Measurements from ENCODE around the gene GTSF1L. TPM values are rescaled to one million over a fixed set of nuclear protein-coding genes. Genes with fewer than 3 reads are reported as not detected.

GTSF1L gene
- total and polyA plus RNA-seq, 2 of the 4 experiments (the other 2 are of a cell fraction), result not detected

GRCh38 chr20:43746344-43747137, 19.7 kb upstream of the GTSF1L start:
- no peak overlapping the region for H3K4me2 ChIP-seq (ENCODE audit: low read depth, low read length)
- H3K27ac ChIP-seq (ENCODE audit: insufficient read depth, low read length), result no peak overlapping the region
- intact Hi-C loops (cut with micrococcal nuclease) (loop anchor here (5.0 kb wide), 1 partner anchor 209 kb away; no protein-coding TSS in a partner anchor), dilution Hi-C loops (cut with HindIII; ENCODE audit: low sequenced_read_pairs, unreplicated experiment) (no loop called here), in situ Hi-C loops (cut with MboI; ENCODE audit: low sequenced_read_pairs) (no loop called here)
- no peak overlapping the region for H3K9ac ChIP-seq (ENCODE audit: low read depth, low read length)
- peak overlapping the region; percentile 63 for H2AFZ ChIP-seq (replicated peaks; ENCODE audit: low read length, poor library complexity)
- ATAC-seq (ENCODE audit: low read depth), result no peak
- H3K36me3 ChIP-seq (ENCODE audit: control insufficient read depth, insufficient read depth, low read length), result no peaks in the 10 kb centered on the region
- ChIA-PET POLR2A (ENCODE audit: unreplicated experiment) (no interaction called here), CTCF (no interaction called here)
- no peaks in the 10 kb centered on the region for H4K20me1 ChIP-seq (ENCODE audit: insufficient read depth, low read length)
- peaks cover 4% of the 10 kb centered on the region for H3K4me1 ChIP-seq (ENCODE audit: control insufficient read depth, insufficient read depth, low read length)
- no peak overlapping the region for H2AK9ac ChIP-seq (replicated peaks; ENCODE audit: low read depth, low read length, poor library complexity)
- DNase-seq, result no peak
- H3K4me3 ChIP-seq (ENCODE audit: insufficient read depth, low read depth, low read length), result no peak overlapping the region
- no peaks in the 10 kb centered on the region; the same call in 1 of the 2 replicates for H3K27me3 ChIP-seq (ENCODE audit: control insufficient read depth, insufficient read depth, low read length)
- H3K56ac ChIP-seq (ENCODE audit: extremely low read depth, insufficient read depth, low read length), result no peak overlapping the region
- no peak overlapping the region for H3K4ac ChIP-seq (ENCODE audit: low read depth, low read length)
- BruUV-seq (replicated peaks), result no TSS peak
- no peak overlapping the region for H4K91ac ChIP-seq (ENCODE audit: insufficient read depth, low read depth, low read length)
- H3K23ac ChIP-seq (ENCODE audit: low read depth, low read length), result no peak overlapping the region
- no peak overlapping the region for H2BK120ac ChIP-seq (ENCODE audit: low read depth, low read length)
- no peak overlapping the region for H2AK5ac ChIP-seq (ENCODE audit: low read depth, low read length)
- no peak overlapping the region; the same call in 1 of the 2 replicates for H2BK20ac ChIP-seq (ENCODE audit: low read depth, low read length)
- H3K79me1 ChIP-seq (ENCODE audit: low read depth in 1 of 2, low read length in 2 of 2), result no peaks in the 10 kb centered on the region
- H2BK15ac ChIP-seq (ENCODE audit: low read depth, low read length), result no peak overlapping the region
- peaks cover 7% of the 10 kb centered on the region for H3K9me1 ChIP-seq (ENCODE audit: insufficient read depth, low read length)
- no peak overlapping the region for H3K14ac ChIP-seq (replicated peaks; ENCODE audit: low read depth, low read length)
- no peak overlapping the region for H3K18ac ChIP-seq (ENCODE audit: low read depth, low read length)
- WGBS, 2 experiments (ENCODE audit: extremely low coverage in 2 of 2, insufficient read length in 1 of 2), result 63% methylated on average over 2 of the region's 12 CpGs; no CpG with 5 or more reads in 1 of the 2 experiments
- H2BK5ac ChIP-seq (ENCODE audit: low read depth, low read length, poor library complexity, severe bottlenecking), result no peak overlapping the region
- H4K5ac ChIP-seq (ENCODE audit: low read depth, low read length), result no peak overlapping the region
- H4K8ac ChIP-seq (ENCODE audit: low read depth in 2 of 2, low read length in 2 of 2), result no peak overlapping the region
- no peaks in the 10 kb centered on the region for H3K9me3 ChIP-seq (ENCODE audit: control insufficient read depth, insufficient read depth, low read length)
- TF ChIP-seq MXI1 (IDR thresholded peaks at IDR 0.05; ENCODE audit: borderline replicate concordance, low read depth, low read length), result no peak
- TF ChIP-seq NFE2L2 (IDR thresholded peaks at IDR 0.05; ENCODE audit: low read depth, low read length), result no peak
- TF ChIP-seq MAFK (IDR thresholded peaks at IDR 0.05; ENCODE audit: low read depth, low read length), result no peak
- TF ChIP-seq CHD1 (IDR thresholded peaks at IDR 0.05; ENCODE audit: low read depth, low read length), result no peak
- TF ChIP-seq FOS (IDR thresholded peaks at IDR 0.05; ENCODE audit: low read depth, low read length), result no peak
- no peak for TF ChIP-seq RFX5 (IDR thresholded peaks at IDR 0.05; ENCODE audit: low read depth, low read length)
- TF ChIP-seq, protein P1, sequence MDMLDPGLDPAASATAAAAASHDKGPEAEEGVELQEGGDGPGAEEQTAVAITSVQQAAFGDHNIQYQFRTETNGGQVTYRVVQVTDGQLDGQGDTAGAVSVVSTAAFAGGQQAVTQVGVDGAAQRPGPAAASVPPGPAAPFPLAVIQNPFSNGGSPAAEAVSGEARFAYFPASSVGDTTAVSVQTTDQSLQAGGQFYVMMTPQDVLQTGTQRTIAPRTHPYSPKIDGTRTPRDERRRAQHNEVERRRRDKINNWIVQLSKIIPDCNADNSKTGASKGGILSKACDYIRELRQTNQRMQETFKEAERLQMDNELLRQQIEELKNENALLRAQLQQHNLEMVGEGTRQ (IDR thresholded peaks at IDR 0.05; ENCODE audit: low read depth, low read length), result no peak
- TF ChIP-seq, protein P2, sequence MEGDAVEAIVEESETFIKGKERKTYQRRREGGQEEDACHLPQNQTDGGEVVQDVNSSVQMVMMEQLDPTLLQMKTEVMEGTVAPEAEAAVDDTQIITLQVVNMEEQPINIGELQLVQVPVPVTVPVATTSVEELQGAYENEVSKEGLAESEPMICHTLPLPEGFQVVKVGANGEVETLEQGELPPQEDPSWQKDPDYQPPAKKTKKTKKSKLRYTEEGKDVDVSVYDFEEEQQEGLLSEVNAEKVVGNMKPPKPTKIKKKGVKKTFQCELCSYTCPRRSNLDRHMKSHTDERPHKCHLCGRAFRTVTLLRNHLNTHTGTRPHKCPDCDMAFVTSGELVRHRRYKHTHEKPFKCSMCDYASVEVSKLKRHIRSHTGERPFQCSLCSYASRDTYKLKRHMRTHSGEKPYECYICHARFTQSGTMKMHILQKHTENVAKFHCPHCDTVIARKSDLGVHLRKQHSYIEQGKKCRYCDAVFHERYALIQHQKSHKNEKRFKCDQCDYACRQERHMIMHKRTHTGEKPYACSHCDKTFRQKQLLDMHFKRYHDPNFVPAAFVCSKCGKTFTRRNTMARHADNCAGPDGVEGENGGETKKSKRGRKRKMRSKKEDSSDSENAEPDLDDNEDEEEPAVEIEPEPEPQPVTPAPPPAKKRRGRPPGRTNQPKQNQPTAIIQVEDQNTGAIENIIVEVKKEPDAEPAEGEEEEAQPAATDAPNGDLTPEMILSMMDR (conservative IDR thresholded peaks at IDR 0.05; ENCODE audit: low read depth, low read length), result no peak
- no peak for TF ChIP-seq RAD21 (IDR thresholded peaks at IDR 0.05; ENCODE audit: low read length)
- no peak for TF ChIP-seq BHLHE40 (IDR thresholded peaks at IDR 0.05; ENCODE audit: low read depth, low read length)
- no peak for TF ChIP-seq POLR2A (IDR thresholded peaks at IDR 0.05; ENCODE audit: low read depth, low read length)
- TF ChIP-seq CEBPB (IDR thresholded peaks at IDR 0.05; ENCODE audit: low read depth, low read length), result no peak
- no peak for TF ChIP-seq MAZ (IDR thresholded peaks at IDR 0.05; ENCODE audit: borderline replicate concordance, low read depth, low read length)
- no peak for TF ChIP-seq SMC3 (IDR thresholded peaks at IDR 0.05; ENCODE audit: low read depth, low read length)
- TF ChIP-seq, protein P3, sequence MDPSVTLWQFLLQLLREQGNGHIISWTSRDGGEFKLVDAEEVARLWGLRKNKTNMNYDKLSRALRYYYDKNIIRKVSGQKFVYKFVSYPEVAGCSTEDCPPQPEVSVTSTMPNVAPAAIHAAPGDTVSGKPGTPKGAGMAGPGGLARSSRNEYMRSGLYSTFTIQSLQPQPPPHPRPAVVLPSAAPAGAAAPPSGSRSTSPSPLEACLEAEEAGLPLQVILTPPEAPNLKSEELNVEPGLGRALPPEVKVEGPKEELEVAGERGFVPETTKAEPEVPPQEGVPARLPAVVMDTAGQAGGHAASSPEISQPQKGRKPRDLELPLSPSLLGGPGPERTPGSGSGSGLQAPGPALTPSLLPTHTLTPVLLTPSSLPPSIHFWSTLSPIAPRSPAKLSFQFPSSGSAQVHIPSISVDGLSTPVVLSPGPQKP (IDR thresholded peaks at IDR 0.05; ENCODE audit: borderline replicate concordance, low read depth, low read length), result no peak

Measured in IMR-90 (cell line).